Measurements from ENCODE around the gene KRTAP2-4. TPM values are rescaled to one million over a fixed set of nuclear protein-coding genes. Genes with fewer than 3 reads are reported as not detected.
"Not testable (repeated sequence)": the region's sequence is repeated elsewhere in the genome, so short reads cannot be mapped to it uniquely, and the experiment has no call there.

KRTAP2-4 gene
- total RNA-seq, 4 donors from 2014 or later, result not detected

GRCh38 chr17:41058741-41059140, 6.9 kb downstream of the KRTAP2-4 start:
- TF ChIP-seq CTCF (IDR thresholded peaks at IDR 0.05; ENCODE audit: low read depth), result no peak

- TF ChIP-seq CTCF (IDR thresholded peaks at IDR 0.05; ENCODE audit: low read depth), result no peak
Measured at GRCh38 chr17:41057547-41057946, 8.1 kb downstream of the KRTAP2-4 start.

- not testable (repeated sequence) for TF ChIP-seq CTCF (IDR thresholded peaks at IDR 0.05; ENCODE audit: low read depth)
Measured at GRCh38 chr17:41055130-41055529, 10.5 kb downstream of the KRTAP2-4 start, which contains the start of gene KRTAP2-2. TSS of gene KRTAP2-2 (minus strand) at chr17:41055230. CDS start at chr17:41055211, 19 bp downstream.

GRCh38 chr17:41054025-41054424, 11.7 kb downstream of the KRTAP2-4 start:
- TF ChIP-seq CTCF (IDR thresholded peaks at IDR 0.05; ENCODE audit: low read depth), result no peak

DNA sequence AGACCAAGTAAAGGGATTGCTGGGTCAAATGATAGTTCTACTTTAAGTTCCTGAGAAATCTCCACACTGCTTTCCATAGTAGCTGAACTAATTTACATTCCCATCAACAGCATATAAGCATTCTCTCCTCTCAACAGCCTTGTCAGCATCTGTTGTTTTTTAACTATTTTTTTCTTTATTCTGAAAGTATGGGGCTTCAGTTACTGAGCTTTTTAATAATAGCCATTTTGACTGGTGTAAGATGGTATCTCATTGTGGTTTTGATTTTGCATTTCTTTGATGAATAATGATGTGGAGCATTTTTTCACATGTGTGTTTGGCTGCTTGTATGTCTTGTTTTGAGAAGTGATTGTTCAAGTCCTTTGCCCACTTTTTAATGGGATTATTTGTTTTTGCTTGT, 13.1 kb downstream of the KRTAP2-4 start:
- TF ChIP-seq CTCF (IDR thresholded peaks at IDR 0.05; ENCODE audit: low read depth), result no peak

- no peak for TF ChIP-seq CTCF (IDR thresholded peaks at IDR 0.05; ENCODE audit: low read depth)
Measured at GRCh38 chr17:41049110-41049509, 16.6 kb downstream of the KRTAP2-4 start.

DNA sequence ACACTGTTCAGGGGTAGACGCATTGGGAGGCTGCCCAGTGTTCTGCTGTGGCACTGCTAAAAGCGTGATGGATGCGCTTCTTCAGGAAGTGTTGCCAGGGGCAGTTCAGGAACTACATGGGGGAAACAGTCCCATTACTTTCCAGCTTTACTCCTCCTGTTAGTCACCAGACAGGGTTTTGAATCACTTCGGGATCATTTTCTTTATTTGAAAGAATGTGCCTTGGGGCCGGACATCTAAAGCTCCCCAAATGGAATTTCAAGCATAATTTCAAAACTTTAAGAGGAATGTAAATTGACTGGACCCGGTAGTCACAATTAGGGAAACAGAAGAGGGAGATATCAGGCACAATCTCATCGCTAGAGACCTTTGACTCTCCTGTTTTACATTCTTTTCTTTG, 17.2 kb downstream of the KRTAP2-4 start:
- no peak for TF ChIP-seq CTCF (IDR thresholded peaks at IDR 0.05; ENCODE audit: low read depth)

Data from subcutaneous adipose tissue (tissue), 4 donors.